Erythroblast (primary cell): ENCODE results near the gene RERE.

ENCODE experiments used
- GATA1 ChIP-seq: IDR thresholded peaks from 2 replicates; pipeline ENCODE4 v1.6.1; 2011; ENCODE audit warnings: low read depth, mild to moderate bottlenecking, control low read depth, low read length, moderate library complexity
- POLR2A ChIP-seq: IDR thresholded peaks from 2 replicates; pipeline ENCODE4 v1.6.1; 2011; ENCODE audit warnings: mild to moderate bottlenecking, low read length

- TF ChIP-seq POLR2A (no peak), GATA1 (no peak)
Observed at GRCh38 chr1:8651236-8651890, 166.1 kb downstream of the RERE start.
